A673 (cell line): ENCODE results near the gene SUGP2.

Source experiments
- CTCF ChIP-seq: fragments of 300-800, 200-600 bp; sonication (generic); conservative IDR thresholded peaks from 2 replicates; pipeline ENCODE4 v1.5.1; 2017; ENCODE audit warnings: low read depth, mild to moderate bottlenecking, antibody characterized with exemption, low read length, moderate library complexity, mixed read lengths
- EZH2 ChIP-seq: fragments of 200-600 bp; sonication (generic); IDR thresholded peaks from 2 replicates; pipeline ENCODE4 v1.6.1; 2017; ENCODE audit warnings: borderline replicate concordance, low read depth, mild to moderate bottlenecking, mixed read lengths, antibody characterized with exemption, low read length; ENCODE audit not compliant: poor library complexity, severe bottlenecking

- TF ChIP-seq CTCF (no peak), EZH2 (no peak)
Measured at GRCh38 chr19:18943465-18943864, 89.9 kb downstream of the SUGP2 start.
